Cardiac muscle cell (in vitro differentiated cells and primary cell): Measurements from ENCODE around the gene DCLK3. TPM values are rescaled to one million over a fixed set of nuclear protein-coding genes. Genes with fewer than 3 reads are reported as not detected.

Source experiments
- DNase-seq, 2 donors: peaks; one replicate each; pipeline versions ENCODE4 v3.0.0 to v3.0.0-alpha.2; 2010 to 2017; ENCODE audit warnings: low read depth in 1 of 2, low spot score in 1 of 2
- H3K27ac ChIP-seq: fragments of 200-600 bp; sonication (generic); 2 replicates; pipeline ENCODE4 v1.5.1; 2016
- H3K27me3 ChIP-seq: fragments of 200-600 bp; sonication (generic); 2 replicates; pipeline ENCODE4 v1.6.0; 2016; ENCODE audit warnings: control low read depth
- H3K36me3 ChIP-seq: fragments of 200-600 bp; sonication (generic); 2 replicates; pipeline ENCODE4 v1.5.1; 2016; ENCODE audit warnings: control low read depth
- H3K4me1 ChIP-seq: fragments of 200-600 bp; sonication (generic); 2 replicates; pipeline ENCODE4 v1.8.1; 2017; ENCODE audit warnings: low read depth, mild to moderate bottlenecking, mixed run types
- H3K4me3 ChIP-seq: fragments of 200-600 bp; sonication (generic); 2 replicates; pipeline ENCODE4 v1.5.1; 2016; ENCODE audit warnings: mild to moderate bottlenecking
- H3K9me3 ChIP-seq: fragments of 200-600 bp; sonication (generic); 2 replicates; pipeline ENCODE4 v1.5.1; 2017; ENCODE audit warnings: low read depth, mild to moderate bottlenecking, control low read depth
- CTCF ChIP-seq: IDR thresholded peaks from 2 replicates; pipeline ENCODE4 v1.5.1; 2012; ENCODE audit warnings: low read depth, mild to moderate bottlenecking, low read length
- polyA plus RNA-seq: library from polyadenylated mRNA; unstranded; fragments of >200 nt; fragmentation: Nextera tagmentation; extraction: Ambion mirVana; gene quantifications from 2 replicates; pipeline ENCODE4 v1.2.1, GENCODE V29; 2016
- total RNA-seq: library from RNA; depleted of rRNA; stranded (reverse); fragments of >200 nt; gene quantifications from 2 replicates; pipeline ENCODE4 v1.2.3, GENCODE V29; 2016

DCLK3 gene
- total and polyA plus RNA-seq, 2 experiments from 2014 or later = 0.15 to 0.62 TPM

- TF ChIP-seq CTCF = no peak
- Histone ChIP-seq H3K9me3 (no peaks in the 10 kb centered on the region), H3K36me3 (no peaks in the 10 kb centered on the region), H3K4me3 (no peak overlapping the region), H3K27me3 (no peaks in the 10 kb centered on the region), H3K27ac (no peak overlapping the region), H3K4me1 (peaks cover 21% of the 10 kb centered on the region)
- DNase-seq = no peak
Measured at GRCh38 chr3:36730966-36731365, 33.4 kb downstream of the DCLK3 start.

DNA sequence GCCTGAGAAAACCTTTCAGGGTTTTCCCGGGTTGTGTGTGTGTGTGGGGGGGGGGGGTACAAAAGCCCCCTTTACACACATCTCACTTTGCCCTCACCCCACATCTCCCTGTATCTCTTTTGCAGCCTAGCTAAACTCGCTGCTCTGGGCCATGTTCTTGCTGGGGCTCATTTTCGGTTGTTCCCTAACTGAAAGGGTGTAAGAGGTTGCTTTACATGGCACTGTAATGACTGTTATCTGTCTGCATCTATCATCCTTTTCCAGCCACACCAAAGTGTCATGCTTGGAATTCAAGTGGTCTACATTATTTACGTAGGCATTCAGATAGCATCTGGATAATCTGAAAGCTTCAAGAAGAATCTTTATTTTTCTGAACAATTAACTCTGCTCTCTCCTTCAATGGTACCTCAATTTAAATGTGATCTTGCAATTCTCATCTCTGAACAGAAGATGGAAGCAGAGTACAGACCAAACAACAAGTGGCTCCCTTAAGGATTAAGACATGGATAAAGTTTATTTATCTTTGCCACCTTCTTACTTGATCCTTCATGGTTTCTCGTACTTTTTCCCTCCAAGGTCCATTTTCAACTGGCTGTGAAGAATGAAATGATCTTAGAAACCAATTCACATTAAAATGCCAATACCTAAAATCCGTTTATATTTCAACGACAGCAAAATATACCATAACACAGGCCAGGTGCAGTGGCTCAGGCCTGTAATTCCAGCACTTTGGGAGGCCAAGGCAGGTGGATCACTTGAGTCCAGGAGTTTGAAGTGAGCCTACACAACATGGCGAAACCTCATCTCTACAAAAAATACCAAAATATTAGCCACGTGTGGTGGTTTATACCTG, 34.9 kb downstream of the DCLK3 start:
- no peaks in the 10 kb centered on the region for H3K36me3 ChIP-seq
- TF ChIP-seq CTCF = peak; percentile 73

GRCh38 chr3:36714343-36715086, 49.8 kb downstream of the DCLK3 start:
- Histone ChIP-seq H3K9me3 (no peaks in the 10 kb centered on the region), H3K27ac (no peak overlapping the region), H3K36me3 (no peaks in the 10 kb centered on the region), H3K4me1 (no peaks in the 10 kb centered on the region), H3K4me3 (no peak overlapping the region), H3K27me3 (no peaks in the 10 kb centered on the region)
- peak in 1 of 2 donors; percentile 35 for DNase-seq
- no peak for TF ChIP-seq CTCF

More for the DNA sequence above, 34.9 kb downstream of the DCLK3 start:
- Histone ChIP-seq H3K27ac (no peak overlapping the region), H3K9me3 (no peaks in the 10 kb centered on the region), H3K27me3 (no peaks in the 10 kb centered on the region), H3K4me1 (peaks cover 21% of the 10 kb centered on the region), H3K4me3 (no peak overlapping the region)
- peak; percentile 48 to 73 for DNase-seq

DNA sequence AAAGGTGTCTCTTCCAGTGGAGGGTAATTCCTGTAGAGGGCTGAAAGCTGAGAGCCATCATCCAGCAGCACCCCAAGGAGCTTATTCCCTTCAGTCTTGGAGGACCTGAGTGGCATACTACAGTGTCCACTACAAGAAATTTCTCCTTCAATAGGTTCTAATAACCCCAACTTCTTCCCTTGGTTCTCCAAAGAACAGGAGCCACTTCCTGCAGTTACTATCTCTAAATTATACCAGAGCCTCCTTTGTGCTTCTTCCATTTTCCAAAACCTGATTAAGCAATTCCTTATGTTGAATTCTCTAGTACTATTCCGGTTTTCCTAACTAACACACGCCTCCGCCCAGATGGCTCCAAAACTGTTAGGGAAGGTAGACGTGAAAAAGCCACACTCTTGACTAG, 50.4 kb downstream of the DCLK3 start:
- no peak for DNase-seq
- H3K27me3 ChIP-seq = no peaks in the 10 kb centered on the region
- no peak overlapping the region for H3K4me3 ChIP-seq
- H3K36me3 ChIP-seq = no peaks in the 10 kb centered on the region
- H3K4me1 ChIP-seq = no peaks in the 10 kb centered on the region
- no peak for TF ChIP-seq CTCF
- H3K9me3 ChIP-seq = no peaks in the 10 kb centered on the region
- H3K27ac ChIP-seq = no peak overlapping the region

GRCh38 chr3:36710606-36711005, 53.7 kb downstream of the DCLK3 start:
- no peak overlapping the region for H3K4me3 ChIP-seq
- no peaks in the 10 kb centered on the region for H3K27me3 ChIP-seq
- H3K27ac ChIP-seq = no peak overlapping the region
- no peaks in the 10 kb centered on the region for H3K9me3 ChIP-seq
- H3K36me3 ChIP-seq = no peaks in the 10 kb centered on the region
- TF ChIP-seq CTCF = no peak
- no peak for DNase-seq
- no peaks in the 10 kb centered on the region for H3K4me1 ChIP-seq
